Measurements from ENCODE around the gene ARL6IP4. TPM values are rescaled to one million over a fixed set of nuclear protein-coding genes. Genes with fewer than 3 reads are reported as not detected.

ARL6IP4 gene
- total RNA-seq, 4 donors from 2014 or later, result 87.5 to 149 (median 114) TPM

GRCh38 chr12:122947352-122947792 lies 33.1 kb upstream of the ARL6IP4 start:
- Histone ChIP-seq H3K9me3 (no peaks in the 10 kb centered on the region), H3K27ac (peak overlapping the region; percentile 91), H3K27me3 (no peaks in the 10 kb centered on the region), H3K4me3 (no peak overlapping the region), H3K4me1 (peaks cover 51% of the 10 kb centered on the region), H3K36me3 (no peaks in the 10 kb centered on the region)
- WGBS, result 39% methylated on average over 5 of the region's 15 CpGs
- TF ChIP-seq CTCF (IDR thresholded peaks at IDR 0.05) (peak in 1 of 2 donors; percentile 21), POLR2A (IDR thresholded peaks at IDR 0.05) (no peak)
- peak in 1 of 2 donors; percentile 87 for DNase-seq (ENCODE audit: low spot score in 2 of 2)

GRCh38 chr12:122948605-122949004 lies 31.9 kb upstream of the ARL6IP4 start:
- Histone ChIP-seq H3K4me1 (peaks cover 47% of the 10 kb centered on the region), H3K4me3 (no peak overlapping the region), H3K36me3 (no peaks in the 10 kb centered on the region), H3K9me3 (no peaks in the 10 kb centered on the region), H3K27me3 (no peaks in the 10 kb centered on the region), H3K27ac (no peak overlapping the region)
- TF ChIP-seq POLR2A (IDR thresholded peaks at IDR 0.05), result no peak
- TF ChIP-seq CTCF (IDR thresholded peaks at IDR 0.05), result no peak
- TF ChIP-seq POLR2AphosphoS5 (IDR thresholded peaks at IDR 0.05), result no peak
- no peak for TF ChIP-seq EP300 (IDR thresholded peaks at IDR 0.05)
- no peak for DNase-seq (ENCODE audit: low spot score in 2 of 2)
- WGBS, result 84% methylated on average over 4 of the region's 14 CpGs

GRCh38 chr12:122949405-122949804 lies 31.1 kb upstream of the ARL6IP4 start:
- H3K36me3 ChIP-seq, result no peaks in the 10 kb centered on the region
- H3K4me1 ChIP-seq, result peaks cover 39% of the 10 kb centered on the region
- no peaks in the 10 kb centered on the region for H3K27me3 ChIP-seq
- WGBS, result 70% methylated on average over 4 of the region's 8 CpGs
- TF ChIP-seq POLR2A (IDR thresholded peaks at IDR 0.05) (no peak), CTCF (IDR thresholded peaks at IDR 0.05) (no peak), POLR2AphosphoS5 (IDR thresholded peaks at IDR 0.05) (no peak), EP300 (IDR thresholded peaks at IDR 0.05) (no peak)
- H3K27ac ChIP-seq, result no peak overlapping the region
- no peaks in the 10 kb centered on the region for H3K9me3 ChIP-seq
- DNase-seq (ENCODE audit: low spot score in 2 of 2), result no peak
- H3K4me3 ChIP-seq, result no peak overlapping the region

- WGBS, result 79% methylated on average over 16 of the region's 27 CpGs
These were observed 30.4 kb upstream of the ARL6IP4 start for GRCh38 chr12:122949816-122950675.

More at GRCh38 chr12:122949816-122950675, 30.4 kb upstream of the ARL6IP4 start:
- TF ChIP-seq CTCF (IDR thresholded peaks at IDR 0.05) (no peak), POLR2AphosphoS5 (IDR thresholded peaks at IDR 0.05) (no peak), EP300 (IDR thresholded peaks at IDR 0.05) (no peak), POLR2A (IDR thresholded peaks at IDR 0.05) (no peak)
- Histone ChIP-seq H3K9me3 (no peaks in the 10 kb centered on the region), H3K27ac (no peak overlapping the region), H3K27me3 (no peaks in the 10 kb centered on the region), H3K4me3 (no peak overlapping the region), H3K36me3 (no peaks in the 10 kb centered on the region), H3K4me1 (peaks cover 33% of the 10 kb centered on the region)
- no peak for DNase-seq (ENCODE audit: low spot score in 2 of 2)

Measured in suprapubic skin (tissue), 4 donors.